Hepatocyte (in vitro differentiated cells): ENCODE data around the gene AP1AR.

Experiments used
- CTCF ChIP-seq: fragments of 200-600 bp; sonication (generic); IDR thresholded peaks from 2 replicates; pipeline ENCODE4 v1.5.1; 2016; ENCODE audit warnings: antibody characterized with exemption, mild to moderate bottlenecking; ENCODE audit not compliant: poor library complexity
- EZH2phosphoT487 ChIP-seq: fragments of 200-600 bp; sonication (generic); IDR thresholded peaks from one replicate; pipeline ENCODE4 v1.6.1; 2018; ENCODE audit warnings: antibody characterized with exemption, mild to moderate bottlenecking, low read depth, moderate library complexity; ENCODE audit not compliant: unreplicated experiment, severe bottlenecking

GRCh38 chr4:112183252-112183651, 48.3 kb upstream of the AP1AR start:
- no peak for TF ChIP-seq CTCF
- TF ChIP-seq EZH2phosphoT487 = no peak
